H9 (cell line): ENCODE data around the gene IL36G. TPM values are rescaled to one million over a fixed set of nuclear protein-coding genes. Genes with fewer than 3 reads are reported as not detected.

Experiments
- DNase-seq: peaks from one replicate; pipeline ENCODE4 v3.0.0-alpha.2; 2017
- H2AFZ ChIP-seq: one replicate; pipeline ENCODE4 v1.6.1; 2013; ENCODE audit warnings: mild to moderate bottlenecking, low read length, control low read depth, moderate library complexity
- H2AK5ac ChIP-seq: 2 replicates; pipeline ENCODE4 v1.6.1; 2013; ENCODE audit warnings: low read length, control low read depth, mixed read lengths; ENCODE audit not compliant: insufficient read length
- H2BK120ac ChIP-seq: one replicate; pipeline ENCODE4 v1.6.1; 2013; ENCODE audit warnings: low read depth, mild to moderate bottlenecking, low read length, control low read depth, inconsistent platforms; ENCODE audit not compliant: poor library complexity, severe bottlenecking
- H2BK12ac ChIP-seq: 2 replicates; pipeline ENCODE4 v1.6.1; 2013; ENCODE audit warnings: low read length, control low read depth, mixed read lengths, low read depth; ENCODE audit not compliant: insufficient read length
- H2BK15ac ChIP-seq: 2 replicates; pipeline ENCODE4 v1.6.1; 2013; ENCODE audit warnings: low read depth, low read length, control low read depth
- H2BK20ac ChIP-seq: one replicate; pipeline ENCODE4 v1.6.1; 2013; ENCODE audit warnings: low read depth, mild to moderate bottlenecking, low read length, control low read depth, inconsistent platforms; ENCODE audit not compliant: poor library complexity, severe bottlenecking
- H2BK5ac ChIP-seq: 2 replicates; pipeline ENCODE4 v1.6.1; 2013; ENCODE audit warnings: low read length, control low read depth, mixed read lengths; ENCODE audit not compliant: insufficient read length
- H3K14ac ChIP-seq: 2 replicates; pipeline ENCODE4 v1.6.1; 2013; ENCODE audit warnings: low read length, control low read depth; ENCODE audit not compliant: insufficient read depth
- H3K18ac ChIP-seq: 2 replicates; pipeline ENCODE4 v1.6.1; 2013; ENCODE audit warnings: low read depth, mild to moderate bottlenecking, mixed read lengths, low read length, control low read depth; ENCODE audit not compliant: insufficient read length
- H3K23ac ChIP-seq: 2 replicates; pipeline ENCODE4 v1.6.1; 2013; ENCODE audit warnings: low read length, control low read depth, mixed read lengths, low read depth; ENCODE audit not compliant: insufficient read length
- H3K23me2 ChIP-seq: 2 replicates; pipeline ENCODE4 v1.6.1; 2013; ENCODE audit warnings: low read depth, mild to moderate bottlenecking, mixed read lengths, low read length, control low read depth; ENCODE audit not compliant: insufficient read length, poor library complexity, severe bottlenecking
- H3K27ac ChIP-seq: 2 replicates; pipeline ENCODE4 v1.5.1; 2013; ENCODE audit warnings: low read length, control low read depth, mixed read lengths, low read depth; ENCODE audit not compliant: insufficient read length
- H3K27me3 ChIP-seq: 2 replicates; pipeline ENCODE4 v1.6.1; 2013; ENCODE audit warnings: low read length, control low read depth, inconsistent platforms; ENCODE audit not compliant: insufficient read depth
- H3K4ac ChIP-seq: 2 replicates; pipeline ENCODE4 v1.6.1; 2013; ENCODE audit warnings: low read depth, mild to moderate bottlenecking, control low read depth, inconsistent platforms, low read length, moderate library complexity
- H3K4me1 ChIP-seq: 2 replicates; pipeline ENCODE4 v1.6.1; 2013; ENCODE audit warnings: low read length, control low read depth, inconsistent platforms; ENCODE audit not compliant: insufficient read depth
- H3K4me2 ChIP-seq: 2 replicates; pipeline ENCODE4 v1.6.1; 2013; ENCODE audit warnings: low read length, control low read depth, mixed read lengths; ENCODE audit not compliant: insufficient read length, insufficient read depth
- H3K56ac ChIP-seq: 2 replicates; pipeline ENCODE4 v1.6.1; 2013; ENCODE audit warnings: low read depth, mild to moderate bottlenecking, mixed read lengths, low read length, control low read depth; ENCODE audit not compliant: insufficient read length
- H3K79me1 ChIP-seq: 2 replicates; pipeline ENCODE4 v1.6.1; 2013; ENCODE audit warnings: low read depth, mild to moderate bottlenecking, moderate library complexity, low read length, control low read depth, inconsistent platforms; ENCODE audit not compliant: insufficient read depth, poor library complexity, severe bottlenecking
- H3K79me2 ChIP-seq: 2 replicates; pipeline ENCODE4 v1.6.1; 2013; ENCODE audit warnings: low read length, control low read depth, inconsistent platforms; ENCODE audit not compliant: insufficient read depth
- H3K9ac ChIP-seq: 2 replicates; pipeline ENCODE4 v1.6.1; 2013; ENCODE audit warnings: low read length, control low read depth, mixed read lengths; ENCODE audit not compliant: insufficient read length; ENCODE audit errors: extremely low read depth
- H3K9me3 ChIP-seq: one replicate; pipeline ENCODE4 v1.6.1; 2013; ENCODE audit warnings: low read depth, low read length, inconsistent platforms; ENCODE audit not compliant: control insufficient read depth
- H3T11ph ChIP-seq: one replicate; pipeline ENCODE4 v1.6.1; 2013; ENCODE audit warnings: mild to moderate bottlenecking, low read length, control low read depth, inconsistent platforms
- H4K20me1 ChIP-seq: one replicate; pipeline ENCODE4 v1.6.1; 2013; ENCODE audit not compliant: control insufficient read depth, insufficient read length, insufficient read depth
- H4K5ac ChIP-seq: 2 replicates; pipeline ENCODE4 v1.6.1; 2013; ENCODE audit warnings: low read depth, mild to moderate bottlenecking, mixed read lengths, low read length, control low read depth; ENCODE audit not compliant: insufficient read length
- H4K8ac ChIP-seq: replicated peaks from 2 replicates; pipeline ENCODE4 v1.6.1; 2013; ENCODE audit warnings: low read length, control low read depth, mixed read lengths, low read depth; ENCODE audit not compliant: insufficient read length
- H4K91ac ChIP-seq: 2 replicates; pipeline ENCODE4 v1.6.1; 2013; ENCODE audit warnings: low read depth, mild to moderate bottlenecking, moderate library complexity, mixed read lengths, low read length, control low read depth; ENCODE audit not compliant: insufficient read length
- H3K27ac Mint-ChIP-seq, 3 experiments: 2 replicates in 2 of 3; 3 replicates in 1 of 3; pipeline ENCODE4 v1.8.0; 2020 to 2021; ENCODE audit warnings: mixed read lengths in 3 of 3, mild to moderate bottlenecking in 1 of 3, moderate library complexity in 1 of 3
- H3K27me3 Mint-ChIP-seq: 2 replicates; pipeline ENCODE4 v1.8.0; 2021; ENCODE audit warnings: low read depth, mild to moderate bottlenecking, moderate library complexity, mixed read lengths
- H3K36me3 Mint-ChIP-seq, 3 experiments: 2 replicates in 2 of 3; 3 replicates in 1 of 3; pipeline ENCODE4 v1.8.0; 2020 to 2021; ENCODE audit warnings: low read depth in 3 of 3, mixed read lengths in 3 of 3; ENCODE audit not compliant: insufficient read depth in 1 of 3
- H3K4me1 Mint-ChIP-seq, 2 experiments: 2 replicates each; pipeline ENCODE4 v1.8.0; 2020; ENCODE audit warnings: mixed read lengths in 2 of 2
- H3K4me3 Mint-ChIP-seq, 2 experiments: 2 replicates in 1 of 2; 3 replicates in 1 of 2; pipeline ENCODE4 v1.8.0; 2020 to 2021; ENCODE audit warnings: mild to moderate bottlenecking in 2 of 2, mixed read lengths in 2 of 2, moderate library complexity in 1 of 2
- H3K9me3 Mint-ChIP-seq, 2 experiments: 2 replicates in 1 of 2; 3 replicates in 1 of 2; pipeline ENCODE4 v1.8.0; 2020; ENCODE audit warnings: mild to moderate bottlenecking in 2 of 2, mixed read lengths in 2 of 2, moderate library complexity in 1 of 2
- WGBS: extraction: QIAGEN DNeasy Blood & Tissue Kit; methylation state at CpG from one replicate; pipeline ENCODE4 v1.1.7; 2013; ENCODE audit warnings: missing lambda C conversion rate, low lambda C conversion rate, mixed read lengths; ENCODE audit not compliant: insufficient read length; ENCODE audit errors: extremely low coverage; 5-methylcytosine and 5-hydroxymethylcytosine counted together
- total RNA-seq: library from RNA; stranded (reverse); gene quantifications from 2 replicates; pipeline ENCODE4 v1.2.1, GENCODE V29; 2021
- TF ChIP-seq, protein P1 (sequence below): fragments of 200-600 bp; sonication (generic); conservative IDR thresholded peaks from 3 replicates; pipeline ENCODE4 v1.8.0; 2021; ENCODE audit warnings: antibody characterized with exemption, mild to moderate bottlenecking

IL36G gene
- total RNA-seq, 1 experiment from 2014 or later: not detected

DNA sequence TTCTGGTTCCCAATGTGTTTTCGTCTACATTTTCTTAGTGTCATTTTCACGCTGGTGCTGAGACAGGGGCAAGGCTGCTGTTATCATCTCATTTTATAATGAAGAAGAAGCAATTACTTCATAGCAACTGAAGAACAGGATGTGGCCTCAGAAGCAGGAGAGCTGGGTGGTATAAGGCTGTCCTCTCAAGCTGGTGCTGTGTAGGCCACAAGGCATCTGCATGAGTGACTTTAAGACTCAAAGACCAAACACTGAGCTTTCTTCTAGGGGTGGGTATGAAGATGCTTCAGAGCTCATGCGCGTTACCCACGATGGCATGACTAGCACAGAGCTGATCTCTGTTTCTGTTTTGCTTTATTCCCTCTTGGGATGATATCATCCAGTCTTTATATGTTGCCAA is 7.3 kb downstream of the IL36G start:
- Mint-ChIP-seq H3K36me3 (no peaks in the 10 kb centered on the region; a peak in 2 of 7 replicates), H3K27me3 (peaks cover 9% of the 10 kb centered on the region; the same call in 1 of the 2 replicates), H3K4me3 (no peak overlapping the region), H3K4me1 (no peaks in the 10 kb centered on the region), H3K27ac (no peak overlapping the region), H3K9me3 (peaks cover 15 to 43% of the 10 kb centered on the region in 2 experiments)
- Histone ChIP-seq H2AK5ac (no peak overlapping the region), H3K79me1 (no peaks in the 10 kb centered on the region), H3K27me3 (no peaks in the 10 kb centered on the region), H3T11ph (no peak overlapping the region), H3K79me2 (no peaks in the 10 kb centered on the region), H2AFZ (no peak overlapping the region), H4K91ac (no peak overlapping the region), H3K23me2 (no peaks in the 10 kb centered on the region), H2BK5ac (no peak overlapping the region), H3K23ac (no peak overlapping the region), H3K27ac (no peak overlapping the region), H3K4ac (no peak overlapping the region), H2BK15ac (no peak overlapping the region), H3K4me2 (no peak overlapping the region), H2BK20ac (no peak overlapping the region), H3K18ac (no peak overlapping the region), H3K4me1 (no peaks in the 10 kb centered on the region), H3K56ac (no peak overlapping the region), H4K8ac (no peak overlapping the region), H4K20me1 (no peaks in the 10 kb centered on the region), H2BK12ac (no peak overlapping the region), H4K5ac (no peak overlapping the region), H3K9me3 (no peaks in the 10 kb centered on the region), H2BK120ac (no peak overlapping the region), H3K9ac (no peak overlapping the region), H3K14ac (no peak overlapping the region)
- TF ChIP-seq, protein P1, sequence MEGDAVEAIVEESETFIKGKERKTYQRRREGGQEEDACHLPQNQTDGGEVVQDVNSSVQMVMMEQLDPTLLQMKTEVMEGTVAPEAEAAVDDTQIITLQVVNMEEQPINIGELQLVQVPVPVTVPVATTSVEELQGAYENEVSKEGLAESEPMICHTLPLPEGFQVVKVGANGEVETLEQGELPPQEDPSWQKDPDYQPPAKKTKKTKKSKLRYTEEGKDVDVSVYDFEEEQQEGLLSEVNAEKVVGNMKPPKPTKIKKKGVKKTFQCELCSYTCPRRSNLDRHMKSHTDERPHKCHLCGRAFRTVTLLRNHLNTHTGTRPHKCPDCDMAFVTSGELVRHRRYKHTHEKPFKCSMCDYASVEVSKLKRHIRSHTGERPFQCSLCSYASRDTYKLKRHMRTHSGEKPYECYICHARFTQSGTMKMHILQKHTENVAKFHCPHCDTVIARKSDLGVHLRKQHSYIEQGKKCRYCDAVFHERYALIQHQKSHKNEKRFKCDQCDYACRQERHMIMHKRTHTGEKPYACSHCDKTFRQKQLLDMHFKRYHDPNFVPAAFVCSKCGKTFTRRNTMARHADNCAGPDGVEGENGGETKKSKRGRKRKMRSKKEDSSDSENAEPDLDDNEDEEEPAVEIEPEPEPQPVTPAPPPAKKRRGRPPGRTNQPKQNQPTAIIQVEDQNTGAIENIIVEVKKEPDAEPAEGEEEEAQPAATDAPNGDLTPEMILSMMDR: no peak
- no CpG with 5 or more reads among the region's 5 CpGs for WGBS
- DNase-seq: no peak
